HG03575 (cell line): ENCODE data around the gene C2CD2L.
"Not testable (repeated sequence)": the region's sequence is repeated elsewhere in the genome, so short reads cannot be mapped to it uniquely, and the experiment has no call there.

Experiments used
- ATAC-seq: cut with Tn5 transposase; IDR thresholded peaks from one replicate; pipeline ENCODE4 v1.9.1; 2021; ENCODE audit not compliant: unreplicated experiment, insufficient number of reproducible peaks, low FRiP score; ENCODE audit errors: extremely low read depth

C2CD2L gene

DNA sequence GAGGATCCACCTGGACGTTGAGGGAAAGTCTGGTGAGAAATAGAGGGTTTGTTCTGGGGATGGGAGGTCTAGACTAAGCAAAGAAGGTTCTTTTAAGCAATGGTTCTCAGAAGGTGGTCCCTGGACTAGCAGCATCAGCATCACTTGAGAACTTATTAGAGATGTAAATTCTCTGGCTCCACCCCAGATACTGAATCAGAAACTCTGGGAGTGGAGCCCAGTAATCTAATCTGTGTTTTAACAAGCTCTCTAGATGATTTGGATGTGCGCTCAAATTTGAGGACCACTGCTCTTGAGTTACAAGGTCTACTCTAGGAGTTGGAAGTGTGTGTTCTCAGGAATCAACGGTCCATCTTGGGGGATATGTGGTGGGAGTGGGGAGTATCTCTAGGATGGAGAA lies 38.4 kb downstream of the C2CD2L start:
- no peak for ATAC-seq

- ATAC-seq: no peak
These were observed 40.6 kb downstream of the C2CD2L start for GRCh38 chr11:119147604-119148333.

DNA sequence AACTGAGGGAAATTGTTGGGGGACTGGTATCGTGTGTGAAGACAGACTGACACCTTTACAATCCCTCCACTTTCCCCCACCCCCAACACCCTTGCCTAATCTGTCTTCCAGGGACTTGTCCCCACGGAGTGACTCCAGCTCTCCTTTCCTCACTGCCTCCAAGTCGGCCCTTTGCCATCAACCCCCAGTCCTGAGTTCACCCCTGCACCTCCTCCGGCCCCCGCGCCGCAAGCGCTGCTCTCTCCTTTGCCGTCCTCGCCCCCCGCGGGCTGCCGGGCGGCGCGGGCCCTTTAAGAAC lies 41.5 kb downstream of the C2CD2L start:
- ATAC-seq: no peak

DNA sequence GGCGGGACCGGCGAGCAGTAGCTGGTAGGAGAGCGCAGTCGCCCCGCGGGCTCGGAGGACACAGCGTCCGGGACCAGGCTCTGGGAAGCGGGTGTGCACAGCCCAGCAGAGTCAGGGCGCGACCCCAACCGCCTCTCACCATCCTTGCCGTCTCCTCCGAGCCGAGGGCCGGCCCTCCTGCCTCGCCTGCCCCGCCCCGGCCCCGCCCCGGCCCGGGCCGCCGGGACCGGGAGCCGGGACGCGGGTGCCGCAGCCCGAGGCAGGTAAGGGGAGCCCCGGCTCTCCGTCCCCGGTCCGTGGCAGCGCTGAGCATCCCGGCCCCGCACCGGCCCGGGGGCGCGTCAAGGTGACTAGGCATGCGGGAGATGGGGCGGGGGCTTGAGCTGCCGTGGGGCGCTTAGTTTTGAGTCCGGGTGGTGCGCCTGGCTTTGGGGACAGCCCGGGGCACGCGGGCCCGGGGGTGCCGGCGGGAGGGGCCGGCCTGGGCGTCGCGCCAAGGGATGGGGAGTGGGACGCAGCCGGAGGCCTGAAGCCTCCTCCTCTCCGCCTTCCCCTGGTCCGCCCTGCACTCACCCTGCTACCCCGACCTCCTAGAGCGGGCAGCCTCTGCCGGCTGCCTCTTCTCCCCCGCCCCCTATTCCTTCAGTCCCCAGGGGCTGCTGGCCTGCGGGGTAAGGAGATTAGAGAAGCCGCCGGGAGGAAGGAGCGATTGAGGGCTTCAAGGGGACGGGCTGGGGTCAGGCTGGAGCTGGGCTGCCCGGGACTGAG lies 42.1 kb downstream of the C2CD2L start, which contains the start of gene ABCG4:
Gene ABCG4 (plus strand): TSS at position 35 of the 768 bp plus-strand sequence. CDS start 914 bp downstream, outside the sequence.
- no peak for ATAC-seq

- no peak for ATAC-seq
These were observed 42.7 kb downstream of the C2CD2L start for GRCh38 chr11:119149786-119150275.

GRCh38 chr11:119152043-119152442 lies 44.9 kb downstream of the C2CD2L start:
- ATAC-seq: no peak

GRCh38 chr11:119152604-119153003 lies 45.5 kb downstream of the C2CD2L start:
- no peak for ATAC-seq

DNA sequence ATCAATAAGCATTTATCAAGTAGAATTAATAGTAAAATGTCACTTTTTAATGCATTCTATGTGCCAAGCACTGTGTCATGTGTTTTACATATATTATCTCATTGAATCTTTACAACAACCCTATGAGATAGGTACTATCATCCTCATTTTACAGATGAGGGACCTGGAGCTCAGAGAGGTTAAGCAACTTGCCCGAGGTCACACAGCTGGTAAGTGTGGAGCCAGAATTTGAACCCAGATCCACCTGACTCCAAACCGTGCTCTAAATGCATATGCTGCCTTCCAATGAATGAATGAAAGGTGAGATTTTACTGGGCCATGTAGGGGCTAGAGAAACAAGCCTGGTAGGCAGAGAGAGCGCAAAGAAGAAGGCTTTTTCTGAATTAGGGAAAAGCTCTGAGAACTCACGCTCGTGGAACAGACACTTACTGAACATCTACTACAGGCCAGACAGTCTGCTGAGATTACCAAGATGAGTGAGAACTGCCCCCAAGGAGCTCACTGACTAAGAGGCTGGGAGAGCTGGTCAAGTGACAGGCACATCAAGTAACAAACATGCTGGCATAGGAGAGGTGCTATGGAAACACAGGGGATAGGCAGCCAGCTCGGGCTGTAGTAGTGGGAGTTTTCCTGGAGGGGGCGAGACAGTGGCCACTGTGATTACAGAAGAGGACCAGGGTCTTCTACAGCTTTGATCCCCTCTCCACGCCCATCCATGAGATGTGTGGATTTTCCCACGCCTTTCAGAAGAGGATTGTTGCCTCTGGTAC lies 46.1 kb downstream of the C2CD2L start:
- no peak for ATAC-seq

GRCh38 chr11:119154178-119154577 lies 47.0 kb downstream of the C2CD2L start:
- no peak for ATAC-seq

- ATAC-seq: no peak
These were observed 48.8 kb downstream of the C2CD2L start for GRCh38 chr11:119155733-119156492.

DNA sequence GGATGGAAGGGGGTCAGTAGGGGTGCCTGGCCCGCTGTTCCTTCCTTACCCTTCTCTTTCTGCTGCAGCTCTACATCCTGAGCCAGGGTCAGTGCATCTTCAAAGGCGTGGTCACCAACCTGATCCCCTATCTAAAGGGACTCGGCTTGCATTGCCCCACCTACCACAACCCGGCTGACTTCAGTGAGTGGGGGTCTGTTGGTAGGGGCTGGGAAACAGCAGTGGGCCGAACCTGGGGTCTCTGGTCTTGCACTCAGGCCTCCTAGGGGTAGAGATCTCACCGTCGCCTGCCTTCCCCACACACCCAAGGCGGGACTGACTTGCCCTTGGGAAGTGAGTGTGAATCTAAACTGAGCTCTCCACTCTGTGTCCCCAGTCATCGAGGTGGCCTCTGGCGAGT lies 49.4 kb downstream of the C2CD2L start:
- no peak for ATAC-seq

DNA sequence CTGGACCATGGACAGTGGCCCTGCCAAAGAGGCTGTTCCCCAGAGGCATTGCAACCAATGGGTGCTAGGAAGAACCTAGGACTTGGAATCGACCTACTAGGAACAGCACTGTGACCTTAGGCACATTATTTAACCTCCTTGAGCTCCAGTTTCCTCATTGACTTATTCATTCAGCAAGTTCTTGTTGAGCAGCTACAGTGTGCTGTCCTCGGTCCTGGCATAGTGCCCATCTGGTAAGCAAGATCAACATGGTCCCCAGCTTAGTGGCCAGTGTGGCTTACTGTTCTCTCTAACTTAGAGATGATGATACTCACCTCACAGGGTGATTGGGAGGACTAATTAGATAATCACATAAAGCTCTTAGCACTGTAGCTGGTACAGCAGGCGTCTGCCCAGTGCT lies 49.9 kb downstream of the C2CD2L start:
- ATAC-seq: no peak

- no peak for ATAC-seq
These were observed 51.3 kb downstream of the C2CD2L start for GRCh38 chr11:119158467-119158866.

GRCh38 chr11:119160151-119160550 lies 53.0 kb downstream of the C2CD2L start:
- ATAC-seq: no peak

DNA sequence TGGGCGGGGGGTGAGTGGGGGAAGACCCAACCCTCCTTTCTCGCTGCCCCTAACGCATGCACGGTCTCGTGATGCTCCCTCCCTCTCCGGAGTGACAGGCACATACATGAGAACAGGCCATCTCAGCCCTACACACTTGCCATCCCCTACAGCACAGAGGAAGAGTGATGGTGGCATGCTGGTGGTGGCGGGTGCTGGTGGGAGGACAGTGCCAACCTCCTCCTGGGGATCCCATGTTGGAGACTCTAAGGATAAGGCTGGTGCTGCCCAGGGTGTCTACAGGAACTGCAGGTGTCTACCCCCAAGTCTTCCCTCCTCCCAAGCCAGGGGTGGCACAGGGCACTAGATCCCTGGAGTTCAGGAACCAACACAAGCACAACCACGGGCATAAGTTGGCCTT lies 54.7 kb downstream of the C2CD2L start:
- no peak for ATAC-seq

- no peak for ATAC-seq
These were observed 59.4 kb downstream of the C2CD2L start for GRCh38 chr11:119166368-119167076.

DNA sequence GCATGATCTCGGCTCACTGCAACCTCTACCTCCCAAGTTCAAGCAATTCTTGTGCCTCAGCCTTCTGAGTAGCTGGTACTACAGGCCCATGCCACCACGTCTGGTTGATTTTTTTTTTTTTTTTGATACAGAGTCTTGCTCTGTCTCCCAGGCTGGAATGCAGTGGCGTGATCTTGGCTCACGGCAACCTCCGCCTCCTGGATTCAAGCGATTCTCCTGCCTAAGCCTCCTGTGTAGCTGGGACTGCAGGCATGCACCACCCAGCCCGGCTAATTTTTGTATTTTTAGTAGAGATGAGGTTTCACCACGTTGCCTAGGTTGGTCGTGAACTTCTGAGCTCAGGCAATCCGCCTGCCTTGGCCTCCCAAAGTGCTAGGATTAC lies 59.9 kb downstream of the C2CD2L start:
- not testable (repeated sequence) for ATAC-seq

GRCh38 chr11:119167933-119168332 lies 60.8 kb downstream of the C2CD2L start:
- no peak for ATAC-seq
